ENCODE results near the gene ECT2.

DNA sequence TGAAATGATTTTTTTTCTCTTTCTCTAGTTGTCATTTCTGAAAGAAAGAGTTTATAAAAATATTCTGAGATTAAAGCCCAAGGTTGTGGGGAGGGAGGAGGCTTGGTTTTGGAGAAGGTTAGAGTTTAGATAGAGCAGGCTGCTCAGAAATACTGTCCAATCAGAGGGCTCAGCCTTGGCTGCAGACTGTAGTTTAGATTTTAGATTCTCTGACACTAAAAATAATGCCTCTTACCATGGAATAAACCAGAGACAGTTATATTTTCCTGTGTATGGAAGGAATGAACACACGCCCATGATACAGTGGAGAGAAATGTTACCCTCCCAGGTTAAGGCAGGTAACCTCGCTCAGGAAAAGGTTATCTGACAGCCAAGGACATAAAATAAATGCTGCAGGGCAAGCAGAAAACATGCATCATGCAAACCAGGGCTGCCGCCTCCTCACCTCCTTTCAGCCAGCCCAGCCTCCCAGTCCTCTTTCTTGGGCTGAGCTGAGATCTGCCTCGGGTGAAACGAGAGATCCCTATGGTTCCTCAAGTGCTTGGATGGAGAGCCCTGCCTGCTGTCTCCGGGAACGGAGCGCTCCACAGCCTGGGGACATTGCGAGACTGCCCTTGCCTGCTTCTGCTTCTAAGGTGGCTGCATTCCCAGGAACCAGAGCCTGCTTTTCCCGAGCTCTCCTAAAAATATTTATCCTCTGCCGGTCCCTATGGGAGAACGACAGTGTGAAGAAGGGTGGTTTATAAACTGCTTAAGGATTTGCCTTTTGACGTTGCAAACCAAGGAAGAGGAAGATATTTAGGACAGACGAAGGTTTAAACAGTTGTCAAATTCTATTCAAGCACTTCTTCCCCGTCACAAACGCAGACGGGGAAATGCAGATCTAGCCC, 40.5 kb upstream of the ECT2 start:
- TF ChIP-seq POLR2A (IDR thresholded peaks at IDR 0.05) = no peak
- TF ChIP-seq, protein P1, sequence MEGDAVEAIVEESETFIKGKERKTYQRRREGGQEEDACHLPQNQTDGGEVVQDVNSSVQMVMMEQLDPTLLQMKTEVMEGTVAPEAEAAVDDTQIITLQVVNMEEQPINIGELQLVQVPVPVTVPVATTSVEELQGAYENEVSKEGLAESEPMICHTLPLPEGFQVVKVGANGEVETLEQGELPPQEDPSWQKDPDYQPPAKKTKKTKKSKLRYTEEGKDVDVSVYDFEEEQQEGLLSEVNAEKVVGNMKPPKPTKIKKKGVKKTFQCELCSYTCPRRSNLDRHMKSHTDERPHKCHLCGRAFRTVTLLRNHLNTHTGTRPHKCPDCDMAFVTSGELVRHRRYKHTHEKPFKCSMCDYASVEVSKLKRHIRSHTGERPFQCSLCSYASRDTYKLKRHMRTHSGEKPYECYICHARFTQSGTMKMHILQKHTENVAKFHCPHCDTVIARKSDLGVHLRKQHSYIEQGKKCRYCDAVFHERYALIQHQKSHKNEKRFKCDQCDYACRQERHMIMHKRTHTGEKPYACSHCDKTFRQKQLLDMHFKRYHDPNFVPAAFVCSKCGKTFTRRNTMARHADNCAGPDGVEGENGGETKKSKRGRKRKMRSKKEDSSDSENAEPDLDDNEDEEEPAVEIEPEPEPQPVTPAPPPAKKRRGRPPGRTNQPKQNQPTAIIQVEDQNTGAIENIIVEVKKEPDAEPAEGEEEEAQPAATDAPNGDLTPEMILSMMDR (IDR thresholded peaks at IDR 0.05) = no peak

All from thyroid gland (tissue), 4 donors.